Endometrial microvascular endothelial cells (primary cell): ENCODE data around the gene GRIK2. TPM values are rescaled to one million over a fixed set of nuclear protein-coding genes. Genes with fewer than 3 reads are reported as not detected.

Source experiments
- in situ Hi-C: cut with HindIII; loops from 2 replicates; pipeline ENCODE4 v1.10.0; 2017; ENCODE audit warnings: low sequenced_read_pairs, low pct_unique_long_range_greater_than_20kb; ENCODE audit errors: inconsistent ontology term
- total RNA-seq: library from RNA; depleted of rRNA; stranded (reverse); fragments of >200 nt; gene quantifications from one replicate; pipeline ENCODE4 v1.2.3, GENCODE V29; 2015; ENCODE audit errors: inconsistent ontology term

Gene GRIK2
- total RNA-seq, 1 donor from 2014 or later, result under 0.01 TPM

GRCh38 chr6:101398716-101399615 lies 5.5 kb downstream of the GRIK2 start:
- in situ Hi-C loops, result no loop called here

GRCh38 chr6:101399616-101400162 lies 6.2 kb downstream of the GRIK2 start:
- in situ Hi-C loops, result no loop called here

- in situ Hi-C loops, result no loop called here
Measured at GRCh38 chr6:101400326-101401135, 7.0 kb downstream of the GRIK2 start.

- in situ Hi-C loops, result no loop called here
Measured at GRCh38 chr6:101401171-101401570, 7.7 kb downstream of the GRIK2 start.

- in situ Hi-C loops, result no loop called here
Measured at GRCh38 chr6:101401792-101402621, 8.5 kb downstream of the GRIK2 start.

GRCh38 chr6:101402622-101403031 lies 9.1 kb downstream of the GRIK2 start:
- in situ Hi-C loops, result no loop called here

- in situ Hi-C loops, result no loop called here
Measured at GRCh38 chr6:101403216-101403945, 9.9 kb downstream of the GRIK2 start.

GRCh38 chr6:101404775-101405174 lies 11.3 kb downstream of the GRIK2 start:
- in situ Hi-C loops, result no loop called here

GRCh38 chr6:101413773-101414172 lies 20.3 kb downstream of the GRIK2 start:
- in situ Hi-C loops, result no loop called here

GRCh38 chr6:101417900-101418299 lies 24.4 kb downstream of the GRIK2 start:
- in situ Hi-C loops, result no loop called here

- in situ Hi-C loops, result no loop called here
Measured at GRCh38 chr6:101422251-101422650, 28.7 kb downstream of the GRIK2 start.

GRCh38 chr6:101422811-101423210 lies 29.3 kb downstream of the GRIK2 start:
- in situ Hi-C loops, result no loop called here

- in situ Hi-C loops, result no loop called here
Measured at GRCh38 chr6:101429270-101429669, 35.8 kb downstream of the GRIK2 start.

- in situ Hi-C loops, result no loop called here
Measured at GRCh38 chr6:101429845-101430244, 36.3 kb downstream of the GRIK2 start.

- in situ Hi-C loops, result no loop called here
Measured at GRCh38 chr6:101433141-101433540, 39.6 kb downstream of the GRIK2 start.

- in situ Hi-C loops, result no loop called here
Measured at GRCh38 chr6:101434601-101435000, 41.1 kb downstream of the GRIK2 start.

GRCh38 chr6:101435038-101435437 lies 41.5 kb downstream of the GRIK2 start:
- in situ Hi-C loops, result no loop called here

- in situ Hi-C loops, result no loop called here
Measured at GRCh38 chr6:101439790-101440189, 46.3 kb downstream of the GRIK2 start.
